IMR-90 (cell line): ENCODE results near the gene FAF1. TPM values are rescaled to one million over a fixed set of nuclear protein-coding genes. Genes with fewer than 3 reads are reported as not detected.

Source experiments
- ATAC-seq: fragments of 200-7000 bp; cut with Tn5 transposase; 2 replicates; pipeline ENCODE4 v1.9.1; 2020; ENCODE audit warnings: low read depth, mild to moderate bottlenecking, moderate library complexity
- BruUV-seq: library from RNA; stranded (reverse); fragments of 400-500 nt; replicated peaks from 2 replicates; lab custom pipeline; 2021; lab: Mats Ljungman, UMichigan
- CTCF ChIA-PET: fragments of 300-600 bp; formaldehyde crosslinking; extraction: SDS; loops from one replicate; lab custom pipeline; 2021; ENCODE audit warnings: antibody characterized with exemption; lab: Yijun Ruan, JAX
- POLR2A ChIA-PET: fragments of 300-600 bp; sonication (Branson Sonifier 250); formaldehyde crosslinking; loops from one replicate; lab custom pipeline; 2022; ENCODE audit warnings: antibody characterized with exemption; ENCODE audit not compliant: unreplicated experiment; lab: Charles Lee
- DNase-seq: peaks from one replicate; pipeline ENCODE4 v3.0.0; 2013
- H2AFZ ChIP-seq: replicated peaks from 2 replicates; pipeline ENCODE3; 2013; ENCODE audit warnings: low read length, mild to moderate bottlenecking; ENCODE audit not compliant: poor library complexity
- H2AK5ac ChIP-seq: 2 replicates; pipeline ENCODE4 v1.6.1; 2013; ENCODE audit warnings: low read depth, low read length, inconsistent platforms
- H2AK9ac ChIP-seq: replicated peaks from 2 replicates; pipeline ENCODE3; 2013; ENCODE audit warnings: mild to moderate bottlenecking, low read depth, low read length, moderate library complexity; ENCODE audit not compliant: poor library complexity
- H2BK120ac ChIP-seq: 2 replicates; pipeline ENCODE4 v1.6.1; 2013; ENCODE audit warnings: low read depth, low read length, inconsistent platforms
- H2BK15ac ChIP-seq: 3 replicates; pipeline ENCODE4 v1.6.1; 2013; ENCODE audit warnings: low read depth, low read length, inconsistent platforms
- H2BK20ac ChIP-seq: 2 replicates; pipeline ENCODE4 v1.6.1; 2013; ENCODE audit warnings: low read depth, mild to moderate bottlenecking, inconsistent platforms, low read length, moderate library complexity
- H2BK5ac ChIP-seq: 2 replicates; pipeline ENCODE4 v1.6.1; 2013; ENCODE audit warnings: mild to moderate bottlenecking, low read depth, low read length, inconsistent platforms; ENCODE audit not compliant: poor library complexity, severe bottlenecking
- H3K14ac ChIP-seq: replicated peaks from 2 replicates; pipeline ENCODE4 v1.6.1; 2013; ENCODE audit warnings: low read depth, low read length, inconsistent platforms
- H3K18ac ChIP-seq: 2 replicates; pipeline ENCODE4 v1.6.1; 2013; ENCODE audit warnings: low read depth, low read length, control low read depth
- H3K23ac ChIP-seq: 2 replicates; pipeline ENCODE4 v1.6.1; 2013; ENCODE audit warnings: low read depth, low read length, inconsistent platforms
- H3K27ac ChIP-seq: 2 replicates; pipeline ENCODE4 v1.5.1; 2013; ENCODE audit warnings: mild to moderate bottlenecking, control low read depth, low read length; ENCODE audit not compliant: insufficient read depth
- H3K27me3 ChIP-seq: 2 replicates; pipeline ENCODE4 v1.6.1; 2013; ENCODE audit warnings: low read length; ENCODE audit not compliant: control insufficient read depth, insufficient read depth
- H3K36me3 ChIP-seq: 2 replicates; pipeline ENCODE4 v1.6.1; 2013; ENCODE audit warnings: low read length, mixed read lengths; ENCODE audit not compliant: control insufficient read depth, insufficient read depth
- H3K4ac ChIP-seq: 2 replicates; pipeline ENCODE4 v1.6.1; 2013; ENCODE audit warnings: low read depth, low read length, inconsistent platforms
- H3K4me1 ChIP-seq: 2 replicates; pipeline ENCODE4 v1.6.1; 2013; ENCODE audit warnings: low read length, mixed read lengths; ENCODE audit not compliant: control insufficient read depth, insufficient read depth
- H3K4me2 ChIP-seq: 2 replicates; pipeline ENCODE4 v1.6.1; 2013; ENCODE audit warnings: low read depth, mild to moderate bottlenecking, control low read depth, low read length, moderate library complexity
- H3K4me3 ChIP-seq: 2 replicates; pipeline ENCODE4 v1.5.1; 2013; ENCODE audit warnings: low read depth, mild to moderate bottlenecking, control low read depth, low read length, moderate library complexity; ENCODE audit not compliant: insufficient read depth
- H3K56ac ChIP-seq: 2 replicates; pipeline ENCODE4 v1.6.1; 2013; ENCODE audit warnings: low read length, inconsistent platforms; ENCODE audit not compliant: insufficient read depth; ENCODE audit errors: extremely low read depth
- H3K79me1 ChIP-seq, 2 experiments: 2 replicates each; pipeline ENCODE4 v1.6.1; 2013; ENCODE audit warnings: low read length in 2 of 2, inconsistent platforms in 1 of 2, low read depth in 1 of 2
- H3K9ac ChIP-seq: 2 replicates; pipeline ENCODE4 v1.6.1; 2013; ENCODE audit warnings: low read depth, low read length, control low read depth
- H3K9me1 ChIP-seq: 2 replicates; pipeline ENCODE4 v1.6.1; 2013; ENCODE audit warnings: low read length, inconsistent platforms; ENCODE audit not compliant: insufficient read depth
- H3K9me3 ChIP-seq: 2 replicates; pipeline ENCODE4 v1.6.1; 2013; ENCODE audit warnings: low read length; ENCODE audit not compliant: control insufficient read depth, insufficient read depth
- H4K20me1 ChIP-seq: 2 replicates; pipeline ENCODE4 v1.6.1; 2013; ENCODE audit warnings: low read length, inconsistent platforms; ENCODE audit not compliant: insufficient read depth
- H4K5ac ChIP-seq: 2 replicates; pipeline ENCODE4 v1.6.1; 2013; ENCODE audit warnings: mild to moderate bottlenecking, low read depth, low read length, control low read depth
- H4K8ac ChIP-seq, 2 experiments: 2 replicates each; pipeline ENCODE4 v1.6.1; 2013; ENCODE audit warnings: low read depth in 2 of 2, low read length in 2 of 2, control low read depth in 1 of 2, inconsistent platforms in 1 of 2
- H4K91ac ChIP-seq: 2 replicates; pipeline ENCODE4 v1.6.1; 2013; ENCODE audit warnings: low read depth, low read length, inconsistent platforms; ENCODE audit not compliant: insufficient read depth
- BHLHE40 ChIP-seq: fragments of 150-350 bp; IDR thresholded peaks from 2 replicates; pipeline ENCODE4 v1.6.1; 2016; ENCODE audit warnings: mild to moderate bottlenecking, low read depth, low read length
- CEBPB ChIP-seq: IDR thresholded peaks from 2 replicates; pipeline ENCODE4 v1.6.1; 2012; ENCODE audit warnings: low read depth, low read length, improper control_type of control experiment
- CHD1 ChIP-seq: IDR thresholded peaks from 2 replicates; pipeline ENCODE4 v1.6.1; 2012; ENCODE audit warnings: low read depth, low read length, improper control_type of control experiment
- MXI1 ChIP-seq: IDR thresholded peaks from 2 replicates; pipeline ENCODE4 v1.6.1; 2012; ENCODE audit warnings: low read depth, mild to moderate bottlenecking, low read length, moderate library complexity, borderline replicate concordance
- RAD21 ChIP-seq: IDR thresholded peaks from 2 replicates; pipeline ENCODE4 v1.6.1; 2012; ENCODE audit warnings: low read length, improper control_type of control experiment
- RCOR1 ChIP-seq: IDR thresholded peaks from 2 replicates; pipeline ENCODE4 v1.6.1; 2012; ENCODE audit warnings: mild to moderate bottlenecking, low read length, improper control_type of control experiment; ENCODE audit not compliant: insufficient replicate concordance
- RFX5 ChIP-seq: IDR thresholded peaks from 2 replicates; pipeline ENCODE4 v1.8.0; 2012; ENCODE audit warnings: low read depth, mild to moderate bottlenecking, low read length, moderate library complexity
- SMC3 ChIP-seq: fragments of 150-350 bp; IDR thresholded peaks from 2 replicates; pipeline ENCODE4 v1.6.1; 2016; ENCODE audit warnings: low read depth, mild to moderate bottlenecking, antibody characterized with exemption, low read length, moderate library complexity
- WGBS, 2 experiments: methylation state at CpG; one replicate each; pipeline versions ENCODE4 v1.1.5 to v1.1.7; 2013; ENCODE audit warnings: missing lambda C conversion rate in 2 of 2; ENCODE audit not compliant: insufficient read length in 1 of 2; ENCODE audit errors: extremely low coverage in 2 of 2; 5-methylcytosine and 5-hydroxymethylcytosine counted together
- dilution Hi-C: fragments of 300-500 bp; cut with HindIII; formaldehyde crosslinking; loops from one replicate; pipeline ENCODE4 v1.14.3; 2018; ENCODE audit warnings: low sequenced_read_pairs; ENCODE audit not compliant: unreplicated experiment
- in situ Hi-C: fragments of 300-500 bp; cut with MboI; formaldehyde crosslinking; loops from 3 replicates; pipeline ENCODE4 v1.14.3; 2019; ENCODE audit warnings: low sequenced_read_pairs, inconsistent platforms, mixed read lengths
- intact Hi-C: fragments of 100-400 bp; cut with micrococcal nuclease; formaldehyde crosslinking; loops from 2 replicates; pipeline ENCODE4 v1.10.0; 2022
- polyA plus RNA-seq, 3 experiments: library from polyadenylated mRNA; depleted of rRNA; stranded (reverse); fragments of >200 nt; gene quantifications; 2 replicates each; pipeline ENCODE4 v1.2.3, GENCODE V29; 2012; ENCODE audit warnings: low replicate concordance in 1 of 3
- total RNA-seq: library from RNA; depleted of rRNA; stranded (reverse); fragments of >200 nt; gene quantifications from 2 replicates; pipeline ENCODE4 v1.2.3, GENCODE V29; 2012
- TF ChIP-seq, protein P1 (sequence below): conservative IDR thresholded peaks from 2 replicates; pipeline ENCODE4 v1.5.1; 2012; ENCODE audit warnings: mild to moderate bottlenecking, low read depth, low read length, improper control_type of control experiment
- TF ChIP-seq, protein P2 (sequence below): fragments of 150-350 bp; IDR thresholded peaks from 2 replicates; pipeline ENCODE4 v1.6.1; 2016; ENCODE audit warnings: low read depth, mild to moderate bottlenecking, low read length, moderate library complexity, borderline replicate concordance

Gene FAF1
- total and polyA plus RNA-seq, 2 of the 4 experiments (the other 2 are of a cell fraction), result 18.8 to 72.9 TPM

DNA sequence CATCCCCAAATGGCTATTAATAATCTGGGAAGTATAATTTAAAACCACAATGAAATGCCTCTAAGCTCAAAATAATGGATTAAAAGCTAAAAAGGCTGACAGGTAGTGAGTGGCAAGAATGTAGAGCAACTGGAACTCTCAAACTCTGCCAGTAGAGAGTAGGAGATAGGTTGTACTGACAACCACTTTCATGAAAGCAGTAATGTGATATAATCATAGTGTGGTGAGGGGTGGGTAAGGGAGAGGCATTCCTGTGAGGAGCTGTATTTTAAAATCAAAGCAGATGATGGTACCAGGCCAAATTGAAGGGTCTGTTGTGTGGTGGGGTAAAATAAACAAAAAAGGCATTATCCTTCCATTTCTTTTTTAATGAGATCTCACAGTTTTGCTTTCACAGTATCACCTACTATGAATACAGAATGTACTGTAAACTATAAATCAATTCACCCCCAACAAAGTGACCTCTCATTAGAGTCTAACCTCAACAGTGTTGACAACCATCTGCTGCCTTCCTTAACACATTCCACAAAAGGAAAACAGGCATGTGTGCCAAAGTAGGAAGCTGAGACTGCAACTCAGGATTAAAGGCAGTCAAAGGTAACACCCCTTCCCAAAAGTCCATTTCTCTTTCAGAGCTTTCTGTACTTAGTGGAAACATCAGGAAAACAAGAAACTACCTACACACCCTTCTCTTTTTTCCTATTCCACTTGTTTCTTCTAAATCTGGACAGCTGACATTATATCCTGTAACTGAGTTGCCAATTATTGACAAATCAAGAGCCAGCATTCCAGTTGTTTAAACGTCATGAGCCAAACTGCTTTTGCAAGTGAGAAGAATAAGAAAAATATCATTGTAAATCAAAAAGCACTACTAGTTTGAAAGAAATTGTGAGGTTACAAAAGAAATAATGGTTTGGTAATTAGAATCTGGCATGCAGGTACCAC is 130.8 kb downstream of the FAF1 start:
- POLR2A ChIA-PET, result no interaction called here
- H2BK20ac ChIP-seq, result no peak overlapping the region
- H3K56ac ChIP-seq, result no peak overlapping the region
- dilution Hi-C loops, result no loop called here
- TF ChIP-seq RCOR1 (no peak), CEBPB (no peak), CHD1 (no peak), MXI1 (no peak), SMC3 (no peak), RAD21 (no peak), BHLHE40 (no peak), RFX5 (no peak)
- TF ChIP-seq, protein P1, sequence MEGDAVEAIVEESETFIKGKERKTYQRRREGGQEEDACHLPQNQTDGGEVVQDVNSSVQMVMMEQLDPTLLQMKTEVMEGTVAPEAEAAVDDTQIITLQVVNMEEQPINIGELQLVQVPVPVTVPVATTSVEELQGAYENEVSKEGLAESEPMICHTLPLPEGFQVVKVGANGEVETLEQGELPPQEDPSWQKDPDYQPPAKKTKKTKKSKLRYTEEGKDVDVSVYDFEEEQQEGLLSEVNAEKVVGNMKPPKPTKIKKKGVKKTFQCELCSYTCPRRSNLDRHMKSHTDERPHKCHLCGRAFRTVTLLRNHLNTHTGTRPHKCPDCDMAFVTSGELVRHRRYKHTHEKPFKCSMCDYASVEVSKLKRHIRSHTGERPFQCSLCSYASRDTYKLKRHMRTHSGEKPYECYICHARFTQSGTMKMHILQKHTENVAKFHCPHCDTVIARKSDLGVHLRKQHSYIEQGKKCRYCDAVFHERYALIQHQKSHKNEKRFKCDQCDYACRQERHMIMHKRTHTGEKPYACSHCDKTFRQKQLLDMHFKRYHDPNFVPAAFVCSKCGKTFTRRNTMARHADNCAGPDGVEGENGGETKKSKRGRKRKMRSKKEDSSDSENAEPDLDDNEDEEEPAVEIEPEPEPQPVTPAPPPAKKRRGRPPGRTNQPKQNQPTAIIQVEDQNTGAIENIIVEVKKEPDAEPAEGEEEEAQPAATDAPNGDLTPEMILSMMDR, result no peak
- TF ChIP-seq, protein P2, sequence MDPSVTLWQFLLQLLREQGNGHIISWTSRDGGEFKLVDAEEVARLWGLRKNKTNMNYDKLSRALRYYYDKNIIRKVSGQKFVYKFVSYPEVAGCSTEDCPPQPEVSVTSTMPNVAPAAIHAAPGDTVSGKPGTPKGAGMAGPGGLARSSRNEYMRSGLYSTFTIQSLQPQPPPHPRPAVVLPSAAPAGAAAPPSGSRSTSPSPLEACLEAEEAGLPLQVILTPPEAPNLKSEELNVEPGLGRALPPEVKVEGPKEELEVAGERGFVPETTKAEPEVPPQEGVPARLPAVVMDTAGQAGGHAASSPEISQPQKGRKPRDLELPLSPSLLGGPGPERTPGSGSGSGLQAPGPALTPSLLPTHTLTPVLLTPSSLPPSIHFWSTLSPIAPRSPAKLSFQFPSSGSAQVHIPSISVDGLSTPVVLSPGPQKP, result no peak
- no peak overlapping the region for H2AK9ac ChIP-seq
- no peak overlapping the region for H3K4me2 ChIP-seq
- no peak overlapping the region for H2AK5ac ChIP-seq
- H3K9me3 ChIP-seq, result no peaks in the 10 kb centered on the region
- H3K4me1 ChIP-seq, result no peaks in the 10 kb centered on the region
- H2BK5ac ChIP-seq, result no peak overlapping the region
- H3K4me3 ChIP-seq, result no peak overlapping the region
- H2BK120ac ChIP-seq, result no peak overlapping the region
- no peak overlapping the region for H3K14ac ChIP-seq
- no peaks in the 10 kb centered on the region for H3K36me3 ChIP-seq
- H3K23ac ChIP-seq, result no peak overlapping the region
- no peak overlapping the region for H3K9ac ChIP-seq
- H2AFZ ChIP-seq, result no peak overlapping the region
- no peak overlapping the region for H3K18ac ChIP-seq
- H3K4ac ChIP-seq, result no peak overlapping the region
- H4K91ac ChIP-seq, result no peak overlapping the region
- H3K9me1 ChIP-seq, result peaks cover 2% of the 10 kb centered on the region; the same call in 1 of the 2 replicates
- in situ Hi-C loops, result no loop called here
- H3K27me3 ChIP-seq, result no peaks in the 10 kb centered on the region
- no peak overlapping the region for H2BK15ac ChIP-seq
- ATAC-seq (no peak), DNase-seq (no peak)
- H4K20me1 ChIP-seq, result no peaks in the 10 kb centered on the region
- WGBS, 2 experiments, result no CpG with 5 or more reads among the region's 1 CpG
- intact Hi-C loops, result no loop called here
- peaks cover 11 to 18% of the 10 kb centered on the region in 2 experiments for H3K79me1 ChIP-seq
- no peak overlapping the region for H4K8ac ChIP-seq
- CTCF ChIA-PET, result interaction anchor here (0.8 kb wide), 1 partner anchor 13 kb away, joined by 3 read pairs; no protein-coding TSS in a partner anchor
- H3K27ac ChIP-seq, result no peak overlapping the region
- no TSS peak for BruUV-seq
- H4K5ac ChIP-seq, result no peak overlapping the region
